Measurements from ENCODE around the gene SORCS3. TPM values are rescaled to one million over a fixed set of nuclear protein-coding genes. Genes with fewer than 3 reads are reported as not detected.

SORCS3 gene
- total RNA-seq, 1 experiment from 2014 or later = not detected

DNA sequence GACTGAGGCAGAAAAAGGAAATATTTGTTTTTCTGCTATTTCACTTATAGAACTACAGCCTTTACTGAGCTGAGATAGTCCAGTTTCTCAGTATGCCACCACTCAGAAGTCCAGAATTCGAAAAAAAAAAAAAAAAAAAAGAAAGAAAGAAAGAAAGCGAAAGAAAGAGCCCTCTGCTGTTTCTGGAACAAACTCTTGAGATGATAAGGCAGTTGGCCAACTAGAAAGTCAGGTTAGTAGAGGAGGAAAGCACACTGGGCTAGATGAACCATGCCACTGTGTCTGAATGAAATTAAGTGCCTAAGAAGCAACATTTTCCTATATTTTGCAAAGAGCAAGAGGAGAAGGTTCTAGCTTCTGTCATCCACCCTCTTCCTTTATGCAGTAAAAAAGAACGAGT lies 403.8 kb downstream of the SORCS3 start:
- no peak overlapping the region for H3K4me3 ChIP-seq (ENCODE audit: low read depth in 2 of 2, low read length in 2 of 2)
- intact Hi-C loops (cut with micrococcal nuclease; ENCODE audit: unreplicated experiment) (no loop called here), in situ Hi-C loops (cut with HindIII; ENCODE audit: low pct_unique_long_range_greater_than_20kb, low sequenced_read_pairs) (no loop called here)
- TF ChIP-seq, protein P1, sequence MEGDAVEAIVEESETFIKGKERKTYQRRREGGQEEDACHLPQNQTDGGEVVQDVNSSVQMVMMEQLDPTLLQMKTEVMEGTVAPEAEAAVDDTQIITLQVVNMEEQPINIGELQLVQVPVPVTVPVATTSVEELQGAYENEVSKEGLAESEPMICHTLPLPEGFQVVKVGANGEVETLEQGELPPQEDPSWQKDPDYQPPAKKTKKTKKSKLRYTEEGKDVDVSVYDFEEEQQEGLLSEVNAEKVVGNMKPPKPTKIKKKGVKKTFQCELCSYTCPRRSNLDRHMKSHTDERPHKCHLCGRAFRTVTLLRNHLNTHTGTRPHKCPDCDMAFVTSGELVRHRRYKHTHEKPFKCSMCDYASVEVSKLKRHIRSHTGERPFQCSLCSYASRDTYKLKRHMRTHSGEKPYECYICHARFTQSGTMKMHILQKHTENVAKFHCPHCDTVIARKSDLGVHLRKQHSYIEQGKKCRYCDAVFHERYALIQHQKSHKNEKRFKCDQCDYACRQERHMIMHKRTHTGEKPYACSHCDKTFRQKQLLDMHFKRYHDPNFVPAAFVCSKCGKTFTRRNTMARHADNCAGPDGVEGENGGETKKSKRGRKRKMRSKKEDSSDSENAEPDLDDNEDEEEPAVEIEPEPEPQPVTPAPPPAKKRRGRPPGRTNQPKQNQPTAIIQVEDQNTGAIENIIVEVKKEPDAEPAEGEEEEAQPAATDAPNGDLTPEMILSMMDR (IDR thresholded peaks at IDR 0.05) = no peak
- TF ChIP-seq POLR2AphosphoS5 (IDR thresholded peaks at IDR 0.05; ENCODE audit: low read depth, low read length) (no peak), TCF7L2 (IDR thresholded peaks at IDR 0.05; ENCODE audit: low read depth, low read length) (no peak), SIN3A (IDR thresholded peaks at IDR 0.05; ENCODE audit: borderline replicate concordance, insufficient read depth, low read depth, low read length) (no peak)
- TF ChIP-seq, protein P2, sequence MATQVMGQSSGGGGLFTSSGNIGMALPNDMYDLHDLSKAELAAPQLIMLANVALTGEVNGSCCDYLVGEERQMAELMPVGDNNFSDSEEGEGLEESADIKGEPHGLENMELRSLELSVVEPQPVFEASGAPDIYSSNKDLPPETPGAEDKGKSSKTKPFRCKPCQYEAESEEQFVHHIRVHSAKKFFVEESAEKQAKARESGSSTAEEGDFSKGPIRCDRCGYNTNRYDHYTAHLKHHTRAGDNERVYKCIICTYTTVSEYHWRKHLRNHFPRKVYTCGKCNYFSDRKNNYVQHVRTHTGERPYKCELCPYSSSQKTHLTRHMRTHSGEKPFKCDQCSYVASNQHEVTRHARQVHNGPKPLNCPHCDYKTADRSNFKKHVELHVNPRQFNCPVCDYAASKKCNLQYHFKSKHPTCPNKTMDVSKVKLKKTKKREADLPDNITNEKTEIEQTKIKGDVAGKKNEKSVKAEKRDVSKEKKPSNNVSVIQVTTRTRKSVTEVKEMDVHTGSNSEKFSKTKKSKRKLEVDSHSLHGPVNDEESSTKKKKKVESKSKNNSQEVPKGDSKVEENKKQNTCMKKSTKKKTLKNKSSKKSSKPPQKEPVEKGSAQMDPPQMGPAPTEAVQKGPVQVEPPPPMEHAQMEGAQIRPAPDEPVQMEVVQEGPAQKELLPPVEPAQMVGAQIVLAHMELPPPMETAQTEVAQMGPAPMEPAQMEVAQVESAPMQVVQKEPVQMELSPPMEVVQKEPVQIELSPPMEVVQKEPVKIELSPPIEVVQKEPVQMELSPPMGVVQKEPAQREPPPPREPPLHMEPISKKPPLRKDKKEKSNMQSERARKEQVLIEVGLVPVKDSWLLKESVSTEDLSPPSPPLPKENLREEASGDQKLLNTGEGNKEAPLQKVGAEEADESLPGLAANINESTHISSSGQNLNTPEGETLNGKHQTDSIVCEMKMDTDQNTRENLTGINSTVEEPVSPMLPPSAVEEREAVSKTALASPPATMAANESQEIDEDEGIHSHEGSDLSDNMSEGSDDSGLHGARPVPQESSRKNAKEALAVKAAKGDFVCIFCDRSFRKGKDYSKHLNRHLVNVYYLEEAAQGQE (IDR thresholded peaks at IDR 0.05; ENCODE audit: insufficient read depth in 1 of 2, low read depth in 2 of 2, low read length in 1 of 2) = no peak
- no peaks in the 10 kb centered on the region for H3K9me3 ChIP-seq (ENCODE audit: control insufficient read depth, insufficient read depth, low read depth, low read length)
- DNase-seq (ENCODE audit: low read depth, low spot score) (no peak), ATAC-seq (no peak)
- no peaks in the 10 kb centered on the region for H3K4me1 ChIP-seq (ENCODE audit: control insufficient read depth, insufficient read depth, low read length)
- no TSS peak for BruUV-seq (replicated peaks)
- H3K27ac ChIP-seq (ENCODE audit: low read length) = no peak overlapping the region
- no peaks in the 10 kb centered on the region for H3K36me3 ChIP-seq (ENCODE audit: control insufficient read depth, insufficient read depth, low read length)
- H3K27me3 ChIP-seq (ENCODE audit: control insufficient read depth, insufficient read depth, low read length) = no peaks in the 10 kb centered on the region
- ChIA-PET CTCF (no interaction called here), POLR2A (no interaction called here)

DNA sequence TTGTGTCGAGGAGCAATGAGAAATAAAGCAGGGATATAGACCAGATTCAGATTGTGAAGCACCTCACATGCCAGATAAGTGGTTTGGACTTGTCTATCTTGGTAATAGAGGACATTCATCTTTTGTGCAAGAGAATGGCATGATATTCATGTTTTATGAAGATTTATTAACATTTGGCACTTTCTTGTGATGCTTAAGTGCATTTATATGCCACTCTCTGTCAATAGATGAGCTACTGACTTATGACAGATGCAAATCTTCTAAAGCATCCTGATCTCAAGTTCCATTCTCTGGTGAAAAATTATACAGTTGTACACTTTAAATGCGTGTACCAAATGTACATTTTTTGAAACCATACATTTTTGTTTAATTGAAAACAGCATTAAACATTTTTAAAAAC lies 415.3 kb downstream of the SORCS3 start:
- Histone ChIP-seq H3K9me3 (ENCODE audit: control insufficient read depth, insufficient read depth, low read depth, low read length) (no peaks in the 10 kb centered on the region), H3K27me3 (ENCODE audit: control insufficient read depth, insufficient read depth, low read length) (no peaks in the 10 kb centered on the region), H3K36me3 (ENCODE audit: control insufficient read depth, insufficient read depth, low read length) (no peaks in the 10 kb centered on the region), H3K4me1 (ENCODE audit: control insufficient read depth, insufficient read depth, low read length) (no peaks in the 10 kb centered on the region), H3K4me3 (ENCODE audit: low read depth in 2 of 2, low read length in 2 of 2) (no peak overlapping the region), H3K27ac (ENCODE audit: low read length) (no peak overlapping the region)
- no TSS peak for BruUV-seq (replicated peaks)
- CTCF ChIA-PET = no interaction called here
- in situ Hi-C loops (cut with HindIII; ENCODE audit: low pct_unique_long_range_greater_than_20kb, low sequenced_read_pairs) (no loop called here), intact Hi-C loops (cut with micrococcal nuclease; ENCODE audit: unreplicated experiment) (no loop called here)
- ATAC-seq = no peak
- TF ChIP-seq SIN3A (IDR thresholded peaks at IDR 0.05; ENCODE audit: borderline replicate concordance, insufficient read depth, low read depth, low read length) (no peak), POLR2AphosphoS5 (IDR thresholded peaks at IDR 0.05; ENCODE audit: low read depth, low read length) (no peak), TCF7L2 (IDR thresholded peaks at IDR 0.05; ENCODE audit: low read depth, low read length) (no peak)
- TF ChIP-seq, protein P1 (IDR thresholded peaks at IDR 0.05) = no peak
- TF ChIP-seq, protein P2 (IDR thresholded peaks at IDR 0.05; ENCODE audit: insufficient read depth in 1 of 2, low read depth in 2 of 2, low read length in 1 of 2) = no peak
- POLR2A ChIA-PET = no interaction called here
- no peak for DNase-seq (ENCODE audit: low read depth, low spot score)
